Activated T-cell treated with anti-CD3 and anti-CD28 coated beads, Interleukin-2, amount 50 U/mL, for 72 hours (primary cell): ENCODE results near the gene SLC36A2. TPM values are rescaled to one million over a fixed set of nuclear protein-coding genes. Genes with fewer than 3 reads are reported as not detected.

Experiments
- ATAC-seq, 2 donors: fragments of 150-1000 bp; cut with Tn5 transposase; replicated peaks in 1 of 2; 2 replicates each; pipeline ENCODE4 v1.10.0; 2021; ENCODE audit warnings: moderate library complexity in 2 of 2, mild to moderate bottlenecking in 1 of 2
- DNase-seq, 2 donors: peaks; one replicate each; pipeline ENCODE4 v3.0.0; 2021 to 2022; ENCODE audit warnings: mixed read lengths in 1 of 2
- H3K27ac Mint-ChIP-seq: one replicate; pipeline ENCODE4 v1.8.0; 2022; ENCODE audit warnings: mild to moderate bottlenecking, moderate library complexity, mixed read lengths
- H3K27me3 Mint-ChIP-seq: one replicate; pipeline ENCODE4 v1.8.0; 2022; ENCODE audit warnings: low read depth, mixed read lengths
- H3K36me3 Mint-ChIP-seq, 2 donors: one replicate each; pipeline ENCODE4 v1.8.0; 2022; ENCODE audit warnings: mixed read lengths in 2 of 2, mild to moderate bottlenecking in 1 of 2; ENCODE audit not compliant: insufficient read depth in 2 of 2
- H3K4me1 Mint-ChIP-seq: one replicate; pipeline ENCODE4 v1.8.0; 2022; ENCODE audit warnings: low read depth, mixed read lengths
- H3K4me3 Mint-ChIP-seq, 2 donors: one replicate each; pipeline ENCODE4 v1.8.0; 2022; ENCODE audit warnings: mild to moderate bottlenecking in 2 of 2, mixed read lengths in 2 of 2, moderate library complexity in 2 of 2
- H3K9me3 Mint-ChIP-seq, 2 donors: one replicate each; pipeline ENCODE4 v1.8.0; 2022; ENCODE audit warnings: mixed read lengths in 2 of 2
- total RNA-seq, 2 donors: library from RNA; stranded (reverse); gene quantifications; one replicate each; pipeline ENCODE4 v1.2.3, GENCODE V29; 2022

SLC36A2 gene
- total RNA-seq, 2 donors from 2014 or later = not detected

DNA sequence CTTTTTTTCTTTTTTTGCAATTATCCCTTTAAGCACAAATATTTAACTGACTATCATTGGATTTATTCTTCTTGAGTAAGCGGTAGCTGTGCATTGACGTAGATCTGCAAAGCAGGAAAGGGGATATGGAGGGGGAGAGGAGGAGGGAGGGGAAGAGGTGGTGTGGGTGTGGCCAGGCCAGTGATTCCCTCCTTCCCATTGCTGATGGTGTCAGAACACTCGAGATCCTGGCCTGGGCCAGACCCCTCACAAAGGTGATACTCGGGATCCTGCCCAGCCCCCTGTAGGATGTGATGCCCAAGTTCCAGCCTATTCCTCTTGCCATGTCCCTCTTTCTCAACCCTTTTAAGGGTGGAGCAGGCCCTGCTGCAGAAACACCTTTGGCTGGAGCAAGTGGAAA, 53.7 kb downstream of the SLC36A2 start:
- Mint-ChIP-seq H3K9me3 (no peaks in the 10 kb centered on the region), H3K4me1 (peaks cover 15% of the 10 kb centered on the region), H3K4me3 (no peak overlapping the region), H3K27me3 (peaks cover 15% of the 10 kb centered on the region), H3K36me3 (no peaks in the 10 kb centered on the region), H3K27ac (no peak overlapping the region)
- DNase-seq (no peak), ATAC-seq (no peak)

- no peak overlapping the region for H3K4me3 Mint-ChIP-seq
- H3K9me3 Mint-ChIP-seq = no peaks in the 10 kb centered on the region
- H3K27me3 Mint-ChIP-seq = no peaks in the 10 kb centered on the region
- H3K27ac Mint-ChIP-seq = no peak overlapping the region
- no peak for ATAC-seq
- DNase-seq = no peak
- H3K4me1 Mint-ChIP-seq = no peaks in the 10 kb centered on the region
- H3K36me3 Mint-ChIP-seq = no peaks in the 10 kb centered on the region
These were observed 59.2 kb downstream of the SLC36A2 start for GRCh38 chr5:151288180-151288579.

DNA sequence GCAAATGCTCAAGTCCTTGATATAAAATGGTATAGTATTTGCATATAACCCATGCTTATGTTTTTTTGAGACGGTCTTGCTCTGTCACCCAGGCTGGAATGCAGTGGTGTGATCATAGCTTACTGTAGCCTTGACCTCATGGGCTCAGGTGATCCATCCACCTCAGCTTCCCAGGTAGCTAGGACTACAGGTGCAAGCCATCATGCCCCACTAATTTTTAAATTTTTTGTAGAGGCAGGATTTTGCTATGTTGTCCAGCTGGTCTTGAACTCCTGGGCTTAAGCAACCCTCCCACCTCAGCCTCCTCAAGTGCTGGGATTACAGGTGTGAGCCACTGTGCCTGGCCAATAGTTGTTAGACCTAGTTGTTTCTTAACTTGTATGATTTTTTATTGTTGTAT, 61.1 kb downstream of the SLC36A2 start:
- DNase-seq (no peak), ATAC-seq (no peak)
- H3K4me1 Mint-ChIP-seq = no peaks in the 10 kb centered on the region
- H3K4me3 Mint-ChIP-seq = no peak overlapping the region
- H3K27ac Mint-ChIP-seq = no peak overlapping the region
- H3K36me3 Mint-ChIP-seq = no peaks in the 10 kb centered on the region
- no peaks in the 10 kb centered on the region for H3K27me3 Mint-ChIP-seq
- no peaks in the 10 kb centered on the region for H3K9me3 Mint-ChIP-seq

- no peaks in the 10 kb centered on the region for H3K27me3 Mint-ChIP-seq
- ATAC-seq (no peak), DNase-seq (no peak)
- no peak overlapping the region for H3K27ac Mint-ChIP-seq
- no peak overlapping the region for H3K4me3 Mint-ChIP-seq
- no peaks in the 10 kb centered on the region for H3K36me3 Mint-ChIP-seq
- no peaks in the 10 kb centered on the region for H3K4me1 Mint-ChIP-seq
- no peaks in the 10 kb centered on the region for H3K9me3 Mint-ChIP-seq
These were observed 61.7 kb downstream of the SLC36A2 start for GRCh38 chr5:151285683-151286082.

DNA sequence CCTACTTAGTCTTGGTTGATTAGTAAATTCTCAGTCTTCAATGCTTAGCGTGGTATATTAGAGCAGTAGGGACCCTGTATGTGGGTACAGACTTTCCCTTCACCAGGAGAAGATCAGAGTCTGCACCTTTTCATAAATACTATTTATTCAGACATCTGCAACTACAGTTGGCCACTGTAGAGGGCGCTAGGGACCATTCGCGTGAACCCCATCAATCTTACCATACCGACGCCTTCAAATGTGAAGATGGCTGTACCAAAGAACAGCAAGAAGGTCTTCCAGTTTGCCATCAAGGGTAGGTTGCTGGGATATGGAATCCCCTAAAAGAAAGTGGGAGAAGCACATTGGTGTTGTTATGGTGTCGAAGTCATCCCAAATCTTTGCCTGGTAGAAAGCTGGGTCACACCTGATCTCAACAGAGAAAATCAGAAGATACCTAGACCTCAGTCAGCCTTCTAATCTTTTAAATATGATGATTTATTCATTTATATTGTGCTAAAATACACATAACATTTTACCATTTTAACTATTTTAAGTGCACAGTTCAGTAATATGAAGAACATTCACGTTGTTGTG, 62.9 kb downstream of the SLC36A2 start:
- ATAC-seq (no peak), DNase-seq (peak in 1 of 2 donors; percentile 15)
- H3K27ac Mint-ChIP-seq = no peak overlapping the region
- H3K27me3 Mint-ChIP-seq = no peaks in the 10 kb centered on the region
- no peaks in the 10 kb centered on the region for H3K36me3 Mint-ChIP-seq
- no peaks in the 10 kb centered on the region for H3K9me3 Mint-ChIP-seq
- H3K4me3 Mint-ChIP-seq = no peak overlapping the region
- no peaks in the 10 kb centered on the region for H3K4me1 Mint-ChIP-seq

DNA sequence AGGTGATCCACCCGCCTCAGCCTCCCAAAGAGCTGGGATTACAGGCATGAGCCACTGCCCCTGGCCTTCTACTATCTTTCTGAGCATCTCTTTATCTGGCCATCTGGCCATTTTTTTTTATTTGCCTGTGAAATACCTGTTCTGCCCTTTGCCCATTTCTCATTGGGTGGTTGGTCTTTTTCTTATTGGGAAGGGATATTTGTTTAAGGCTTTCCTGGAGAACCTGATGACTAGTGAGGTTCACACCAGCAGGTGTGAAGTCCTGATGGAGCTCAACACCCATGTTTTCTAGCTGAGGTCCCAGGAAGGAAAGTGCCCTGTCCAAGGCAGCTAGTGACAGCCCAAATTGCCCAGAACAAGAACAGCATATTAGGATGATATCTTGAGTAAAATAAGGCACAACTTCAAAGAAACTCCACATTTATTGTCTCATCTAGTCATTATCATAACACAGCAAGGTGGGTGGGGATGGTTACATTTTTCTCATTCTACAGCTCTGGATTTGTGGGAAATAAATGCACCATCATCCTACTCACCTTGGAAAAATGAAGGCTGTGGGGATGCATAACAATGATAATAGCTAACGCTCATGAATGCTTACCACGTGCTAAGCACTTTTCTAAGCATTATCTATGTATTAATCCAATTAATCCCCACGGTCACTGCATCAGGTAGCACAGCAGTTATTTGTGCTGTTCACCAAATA, 64.1 kb downstream of the SLC36A2 start:
- H3K36me3 Mint-ChIP-seq = no peaks in the 10 kb centered on the region
- ATAC-seq (no peak), DNase-seq (no peak)
- H3K9me3 Mint-ChIP-seq = no peaks in the 10 kb centered on the region
- peaks cover 5% of the 10 kb centered on the region for H3K27me3 Mint-ChIP-seq
- no peak overlapping the region for H3K4me3 Mint-ChIP-seq
- H3K27ac Mint-ChIP-seq = no peak overlapping the region
- no peaks in the 10 kb centered on the region for H3K4me1 Mint-ChIP-seq

GRCh38 chr5:151281001-151281639, 66.2 kb downstream of the SLC36A2 start:
- no peak overlapping the region for H3K4me3 Mint-ChIP-seq
- ATAC-seq (no peak), DNase-seq (no peak)
- H3K27me3 Mint-ChIP-seq = peaks cover 5% of the 10 kb centered on the region
- no peaks in the 10 kb centered on the region for H3K36me3 Mint-ChIP-seq
- no peaks in the 10 kb centered on the region for H3K9me3 Mint-ChIP-seq
- no peak overlapping the region for H3K27ac Mint-ChIP-seq
- H3K4me1 Mint-ChIP-seq = peaks cover 6% of the 10 kb centered on the region

- H3K4me3 Mint-ChIP-seq = no peak overlapping the region
- H3K36me3 Mint-ChIP-seq = no peaks in the 10 kb centered on the region
- peaks cover 5% of the 10 kb centered on the region for H3K27me3 Mint-ChIP-seq
- H3K4me1 Mint-ChIP-seq = peaks cover 6% of the 10 kb centered on the region
- H3K27ac Mint-ChIP-seq = no peak overlapping the region
- H3K9me3 Mint-ChIP-seq = no peaks in the 10 kb centered on the region
- ATAC-seq = no peak
- DNase-seq = no peak
These were observed 66.9 kb downstream of the SLC36A2 start for GRCh38 chr5:151280443-151280842.

DNA sequence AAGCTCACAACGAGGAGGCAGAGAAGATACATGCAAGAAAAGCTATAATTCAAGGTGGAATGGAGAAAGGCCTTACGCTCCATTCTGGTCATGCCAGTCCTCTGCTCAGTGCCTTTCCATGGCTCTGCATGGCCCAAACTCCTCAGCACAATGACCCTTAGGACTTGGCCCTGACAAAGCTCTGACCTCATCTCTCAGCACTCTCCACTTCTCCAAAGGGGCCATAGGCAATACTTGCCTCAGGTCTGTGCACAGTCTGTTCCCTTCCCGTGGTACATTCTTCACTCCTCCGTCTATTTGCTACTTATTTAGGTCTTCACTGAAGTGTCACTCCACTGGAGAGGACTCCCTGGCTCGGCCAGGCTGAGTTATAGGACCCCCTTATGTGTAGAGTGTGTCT, 68.5 kb downstream of the SLC36A2 start:
- H3K9me3 Mint-ChIP-seq = no peaks in the 10 kb centered on the region
- DNase-seq = no peak
- no peaks in the 10 kb centered on the region for H3K36me3 Mint-ChIP-seq
- peaks cover 5% of the 10 kb centered on the region for H3K27me3 Mint-ChIP-seq
- no peak for ATAC-seq
- peaks cover 6% of the 10 kb centered on the region for H3K4me1 Mint-ChIP-seq
- H3K27ac Mint-ChIP-seq = no peak overlapping the region
- H3K4me3 Mint-ChIP-seq = no peak overlapping the region

DNA sequence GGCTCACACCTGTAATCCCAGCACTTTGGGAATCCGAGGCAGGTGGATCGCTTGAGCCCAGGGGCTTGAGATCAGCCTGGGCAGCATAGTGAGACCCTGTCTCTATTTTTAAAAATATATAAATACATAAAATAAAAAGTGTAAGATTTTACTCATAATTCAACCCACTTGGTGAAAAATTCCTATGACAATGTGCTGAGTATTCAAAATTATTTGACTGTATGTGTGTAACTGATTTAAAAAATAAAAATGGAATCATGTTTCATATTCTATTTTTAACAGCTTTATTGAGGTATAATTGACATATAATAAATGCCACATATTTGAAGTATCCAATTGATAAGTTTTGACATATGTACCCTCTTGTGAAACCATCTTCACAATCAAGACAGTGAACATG, 71.6 kb downstream of the SLC36A2 start:
- Mint-ChIP-seq H3K4me1 (peaks cover 6% of the 10 kb centered on the region), H3K27ac (no peak overlapping the region), H3K36me3 (no peaks in the 10 kb centered on the region), H3K9me3 (no peaks in the 10 kb centered on the region), H3K4me3 (no peak overlapping the region), H3K27me3 (peaks cover 5% of the 10 kb centered on the region)
- ATAC-seq (no peak), DNase-seq (no peak)

DNA sequence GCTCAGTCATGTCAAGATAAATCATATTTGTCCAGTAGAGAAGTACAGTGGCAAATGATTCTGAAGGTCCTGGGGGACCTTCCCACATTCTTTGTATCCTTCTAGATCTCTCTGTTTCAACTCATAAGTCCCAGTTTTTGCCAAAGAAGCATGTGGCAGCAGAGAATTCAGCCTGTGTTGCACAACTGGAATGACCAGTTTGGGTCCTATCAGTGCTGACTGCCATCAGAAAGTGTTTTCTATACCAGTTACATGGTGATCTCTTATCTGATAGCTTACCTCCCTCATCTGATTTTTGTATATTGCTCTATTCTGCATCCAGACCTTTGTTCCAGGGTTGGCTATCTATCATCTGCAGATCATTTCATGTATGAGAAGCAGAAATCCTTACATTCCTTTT, 72.7 kb downstream of the SLC36A2 start:
- Mint-ChIP-seq H3K36me3 (no peaks in the 10 kb centered on the region), H3K4me3 (no peak overlapping the region), H3K27ac (no peak overlapping the region), H3K9me3 (no peaks in the 10 kb centered on the region), H3K27me3 (peaks cover 5% of the 10 kb centered on the region), H3K4me1 (peaks cover 6% of the 10 kb centered on the region)
- DNase-seq (no peak), ATAC-seq (no peak)

DNA sequence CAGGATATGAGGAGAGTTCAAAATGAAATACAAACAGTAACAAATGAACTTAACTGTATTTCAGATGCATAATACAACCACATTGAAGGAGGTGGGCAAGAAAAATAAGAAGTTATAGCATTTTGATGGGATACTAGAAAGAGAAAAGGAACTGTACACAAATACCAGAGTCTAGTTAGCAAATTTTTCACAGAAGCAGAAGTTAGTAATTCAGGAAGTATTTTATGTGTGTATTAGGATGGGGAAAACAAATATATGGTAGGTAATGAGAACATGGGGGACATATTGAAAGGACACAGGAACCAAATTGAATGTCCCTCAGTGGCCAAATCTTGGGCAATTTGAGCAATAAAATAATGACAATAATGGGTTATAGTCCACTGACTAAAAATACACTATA, 76.0 kb downstream of the SLC36A2 start:
- H3K36me3 Mint-ChIP-seq = peaks cover 2 to 3% of the 10 kb centered on the region in 2 donors
- no peak overlapping the region for H3K27ac Mint-ChIP-seq
- H3K4me1 Mint-ChIP-seq = peaks cover 3% of the 10 kb centered on the region
- no peak for ATAC-seq
- no peaks in the 10 kb centered on the region for H3K27me3 Mint-ChIP-seq
- H3K4me3 Mint-ChIP-seq = no peak overlapping the region
- DNase-seq = no peak
- H3K9me3 Mint-ChIP-seq = no peaks in the 10 kb centered on the region

- Mint-ChIP-seq H3K4me1 (no peaks in the 10 kb centered on the region), H3K36me3 (peaks cover 2 to 3% of the 10 kb centered on the region in 2 donors)
- peak; percentile 29 to 37 for DNase-seq
These were observed 76.8 kb downstream of the SLC36A2 start for GRCh38 chr5:151270599-151270998.

More at GRCh38 chr5:151270599-151270998, 76.8 kb downstream of the SLC36A2 start:
- Mint-ChIP-seq H3K27me3 (no peaks in the 10 kb centered on the region), H3K4me3 (no peak overlapping the region), H3K9me3 (no peaks in the 10 kb centered on the region), H3K27ac (no peak overlapping the region)
- peak; percentile 96 to 98 for ATAC-seq
